GM23338 (cell line): ENCODE data around the gene CMC2. TPM values are rescaled to one million over a fixed set of nuclear protein-coding genes. Genes with fewer than 3 reads are reported as not detected.
A peak's percentile ranks its signal among the peaks of the same experiment; 100 is the strongest.

Experiments used
- ATAC-seq: fragments of 200-7000 bp; cut with Tn5 transposase; 3 replicates; pipeline ENCODE4 v1.9.1; 2020
- DNase-seq: peaks from one replicate; pipeline ENCODE4 v3.0.0-alpha.2; 2015; ENCODE audit warnings: low spot score
- H2AFZ ChIP-seq: fragments of 200-600 bp; sonication (generic); 2 replicates; pipeline ENCODE4 v1.8.0; 2016; ENCODE audit warnings: antibody characterized with exemption, mild to moderate bottlenecking, moderate library complexity
- H3F3A ChIP-seq: fragments of 200-600 bp; sonication (generic); replicated peaks from 2 replicates; pipeline ENCODE4 v1.8.0; 2017; ENCODE audit warnings: antibody characterized with exemption, mixed run types, low read depth
- H3K27ac ChIP-seq: fragments of 200-600 bp; sonication (generic); 2 replicates; pipeline ENCODE4 v1.6.1; 2016; ENCODE audit warnings: low read depth
- H3K27me3 ChIP-seq: fragments of 200-600 bp; sonication (generic); 2 replicates; pipeline ENCODE4 v1.8.0; 2016; ENCODE audit warnings: mild to moderate bottlenecking, mixed run types, moderate library complexity; ENCODE audit not compliant: insufficient read depth
- H3K36me3 ChIP-seq: fragments of 200-600 bp; sonication (generic); 2 replicates; pipeline ENCODE4 v1.8.0; 2016; ENCODE audit warnings: mild to moderate bottlenecking; ENCODE audit not compliant: insufficient read depth
- H3K4me1 ChIP-seq: fragments of 200-600 bp; sonication (generic); 2 replicates; pipeline ENCODE4 v1.8.0; 2016; ENCODE audit warnings: mild to moderate bottlenecking, moderate library complexity; ENCODE audit not compliant: insufficient read depth
- H3K4me2 ChIP-seq: fragments of 200-600 bp; sonication (generic); 2 replicates; pipeline ENCODE4 v1.7.1; 2017; ENCODE audit warnings: mixed run types
- H3K4me3 ChIP-seq: fragments of 200-600 bp; sonication (generic); 2 replicates; pipeline ENCODE4 v1.6.1; 2016; ENCODE audit warnings: mixed run types
- H3K79me2 ChIP-seq: fragments of 200-600 bp; sonication (generic); replicated peaks from 2 replicates; pipeline ENCODE4 v1.8.0; 2017; ENCODE audit warnings: mild to moderate bottlenecking; ENCODE audit not compliant: insufficient read depth
- H3K9me2 ChIP-seq: fragments of 200-600 bp; sonication (generic); 2 replicates; pipeline ENCODE4 v1.8.0; 2017; ENCODE audit not compliant: insufficient read depth
- H4K20me1 ChIP-seq: fragments of 200-600 bp; sonication (generic); replicated peaks from 2 replicates; pipeline ENCODE4 v1.8.0; 2017; ENCODE audit warnings: mild to moderate bottlenecking; ENCODE audit not compliant: insufficient read depth
- H3K27ac Mint-ChIP-seq: 2 replicates; pipeline ENCODE4 v1.8.0; 2020; ENCODE audit warnings: inconsistent platforms, mild to moderate bottlenecking, moderate library complexity, mixed read lengths
- H3K27me3 Mint-ChIP-seq: 3 replicates; pipeline ENCODE4 v1.8.0; 2022; ENCODE audit warnings: low read depth, mild to moderate bottlenecking, moderate library complexity, mixed read lengths, inconsistent platforms; ENCODE audit not compliant: insufficient read depth, poor library complexity
- H3K36me3 Mint-ChIP-seq: 3 replicates; pipeline ENCODE4 v1.8.0; 2021; ENCODE audit warnings: low read depth, mild to moderate bottlenecking, inconsistent platforms, moderate library complexity, mixed read lengths
- H3K4me1 Mint-ChIP-seq: 3 replicates; pipeline ENCODE4 v1.8.0; 2020; ENCODE audit warnings: mild to moderate bottlenecking, inconsistent platforms, mixed read lengths
- H3K4me3 Mint-ChIP-seq: 3 replicates; pipeline ENCODE4 v1.8.0; 2021; ENCODE audit warnings: moderate library complexity, mild to moderate bottlenecking, inconsistent platforms, mixed read lengths
- H3K9me3 Mint-ChIP-seq: 3 replicates; pipeline ENCODE4 v1.8.0; 2020; ENCODE audit warnings: moderate library complexity, mild to moderate bottlenecking, inconsistent platforms, mixed read lengths
- CREB1 ChIP-seq: fragments of 250-450 bp; sonication (Bioruptor Pico); IDR thresholded peaks from 2 replicates; pipeline ENCODE4 v1.5.0; 2020; ENCODE audit warnings: low read depth, mild to moderate bottlenecking, moderate library complexity
- CTCF ChIP-seq, 2 experiments: fragments of 200-600 bp in 1 of 2; sonication (generic) in 1 of 2; conservative IDR thresholded peaks; 2 replicates each; pipeline versions ENCODE4 v1.5.1 to v1.6.1; 2016 to 2017; ENCODE audit warnings: antibody characterized with exemption in 2 of 2, low read depth in 2 of 2, mild to moderate bottlenecking in 2 of 2, moderate library complexity in 1 of 2
- ETS1 ChIP-seq: IDR thresholded peaks from 2 replicates; pipeline ENCODE4 v1.6.1; 2016; ENCODE audit warnings: antibody characterized with exemption
- EZH2phosphoT487 ChIP-seq: fragments of 200-600 bp; sonication (generic); IDR thresholded peaks from one replicate; pipeline ENCODE4 v1.8.1; 2018; ENCODE audit warnings: antibody characterized with exemption; ENCODE audit not compliant: unreplicated experiment
- JUNB ChIP-seq: IDR thresholded peaks from one replicate; pipeline ENCODE4 v1.6.1; 2016; ENCODE audit warnings: antibody characterized with exemption; ENCODE audit not compliant: unreplicated experiment
- NANOG ChIP-seq: IDR thresholded peaks from 2 replicates; pipeline ENCODE4 v1.6.1; 2016; ENCODE audit warnings: antibody characterized with exemption, borderline replicate concordance
- REST ChIP-seq: IDR thresholded peaks from one replicate; pipeline ENCODE4 v1.6.1; 2018; ENCODE audit warnings: antibody characterized with exemption; ENCODE audit not compliant: unreplicated experiment
- ZNF114 ChIP-seq: fragments of 250-450 bp; sonication (Bioruptor Pico); IDR thresholded peaks from 2 replicates; pipeline ENCODE4 v1.5.0; 2020; ENCODE audit warnings: mild to moderate bottlenecking, moderate library complexity
- ZNF462 ChIP-seq: fragments of 250-450 bp; sonication (Bioruptor Pico); IDR thresholded peaks from 2 replicates; pipeline ENCODE4 v1.5.0; 2020; ENCODE audit warnings: mild to moderate bottlenecking, moderate library complexity
- polyA plus RNA-seq: library from polyadenylated mRNA; unstranded; fragments of >200 nt; fragmentation: Nextera tagmentation; extraction: Ambion mirVana; gene quantifications from 2 replicates; pipeline ENCODE4 v1.2.1, GENCODE V29; 2016
- total RNA-seq: library from RNA; depleted of rRNA; stranded (reverse); fragments of >200 nt; shearing (Covaris generic); gene quantifications from 2 replicates; pipeline ENCODE4 v1.2.3, GENCODE V29; 2014

Gene CMC2
- total and polyA plus RNA-seq, 2 experiments from 2014 or later, result 35.7 to 211 TPM

GRCh38 chr16:80935691-80936090, 71.0 kb downstream of the CMC2 start:
- no peaks in the 10 kb centered on the region for H3F3A ChIP-seq
- H3K9me3 Mint-ChIP-seq, result no peaks in the 10 kb centered on the region; the same call in 2 of the 3 replicates
- no peak overlapping the region for H3K4me3 ChIP-seq
- H3K27me3 Mint-ChIP-seq, result peaks cover 34% of the 10 kb centered on the region
- H3K4me1 Mint-ChIP-seq, result peaks cover 17% of the 10 kb centered on the region
- H3K36me3 Mint-ChIP-seq, result no peaks in the 10 kb centered on the region
- peaks cover 3% of the 10 kb centered on the region; the same call in 1 of the 2 replicates for H3K9me2 ChIP-seq
- H3K79me2 ChIP-seq, result no peaks in the 10 kb centered on the region
- peaks cover 3% of the 10 kb centered on the region for H3K4me1 ChIP-seq
- no peak for ATAC-seq
- H3K4me3 Mint-ChIP-seq, result no peak overlapping the region
- no peak overlapping the region for H3K4me2 ChIP-seq
- no peak for TF ChIP-seq ETS1
- TF ChIP-seq CREB1 (CRISPR knock-in tag), result no peak
- no peak for TF ChIP-seq NANOG
- H3K27me3 ChIP-seq, result peaks cover 44% of the 10 kb centered on the region
- H3K27ac Mint-ChIP-seq, result no peak overlapping the region
- DNase-seq, result no peak
- no peak overlapping the region for H3K27ac ChIP-seq
- no peak overlapping the region for H2AFZ ChIP-seq
- no peaks in the 10 kb centered on the region for H3K36me3 ChIP-seq
- H4K20me1 ChIP-seq, result 0 out of 2 replicates have a peak, but pooled peaks cover 3% of the 10 kb centered on the region

GRCh38 chr16:80932708-80933095, 74.0 kb downstream of the CMC2 start:
- DNase-seq (peak; percentile 40), ATAC-seq (peak; percentile 12)
- peaks cover 9% of the 10 kb centered on the region for H3K4me1 Mint-ChIP-seq
- Histone ChIP-seq H2AFZ (peak overlapping the region; percentile 96), H3K79me2 (no peaks in the 10 kb centered on the region), H3K4me3 (peak overlapping the region; percentile 61), H3K4me2 (peak overlapping the region; percentile 89), H3F3A (no peaks in the 10 kb centered on the region), H3K9me2 (peaks cover 3% of the 10 kb centered on the region; the same call in 1 of the 2 replicates), H3K27ac (no peak overlapping the region), H3K36me3 (no peaks in the 10 kb centered on the region), H3K4me1 (peaks cover 14% of the 10 kb centered on the region), H3K27me3 (peaks cover 44% of the 10 kb centered on the region), H4K20me1 (0 out of 2 replicates have a peak, but pooled peaks cover 3% of the 10 kb centered on the region)
- peaks cover 38% of the 10 kb centered on the region for H3K27me3 Mint-ChIP-seq
- no peak overlapping the region for H3K27ac Mint-ChIP-seq
- H3K9me3 Mint-ChIP-seq, result no peaks in the 10 kb centered on the region; the same call in 2 of the 3 replicates
- H3K36me3 Mint-ChIP-seq, result no peaks in the 10 kb centered on the region
- peak overlapping the region; percentile 82 for H3K4me3 Mint-ChIP-seq
- no peak for TF ChIP-seq CREB1 (CRISPR knock-in tag)
- TF ChIP-seq REST, result no peak
- no peak for TF ChIP-seq NANOG
- no peak for TF ChIP-seq ZNF462 (CRISPR knock-in tag)
- no peak for TF ChIP-seq ZNF114 (CRISPR knock-in tag)
- TF ChIP-seq JUNB, result no peak
- no peak for TF ChIP-seq CTCF (conservative IDR thresholded peaks at IDR 0.05; ENCODE audit: low read depth in 2 of 2)
- TF ChIP-seq EZH2phosphoT487, result no peak
